ENCODE measurements around the gene KDM4B. TPM values are rescaled to one million over a fixed set of nuclear protein-coding genes. Genes with fewer than 3 reads are reported as not detected.

KDM4B gene
- total and polyA plus RNA-seq, 7 donors, result 7.2 to 46.5 (median 21.4) TPM

- Histone ChIP-seq H3K27ac (no peak overlapping the region), H3K4me1 (peaks cover 0 to 26% (median 20%) of the 10 kb centered on the region in 4 donors), H3K4me3 (no peak overlapping the region), H3K9me3 (no peaks in the 10 kb centered on the region), H3K27me3 (no peaks in the 10 kb centered on the region), H3K36me3 (peaks cover 0 to 52% (median 32%) of the 10 kb centered on the region in 4 donors)
- no peak for DNase-seq
- intact Hi-C loops (cut with DNase I), result no loop called here
- TF ChIP-seq EP300 (IDR thresholded peaks at IDR 0.05) (no peak), POLR2A (IDR thresholded peaks at IDR 0.05) (no peak), CTCF (IDR thresholded peaks at IDR 0.05) (no peak), POLR2AphosphoS5 (IDR thresholded peaks at IDR 0.05) (no peak)
- 63 to 89% methylated on average over 25 of the region's 25 CpGs for WGBS, 2 donors
Observed at GRCh38 chr19:5131506-5132205, 162.7 kb downstream of the KDM4B start.

- Histone ChIP-seq H3K4me3 (no peak overlapping the region), H3K9me3 (no peaks in the 10 kb centered on the region), H3K4me1 (peaks cover 0 to 23% (median 19%) of the 10 kb centered on the region in 4 donors), H3K27ac (no peak overlapping the region), H3K36me3 (peaks cover 0 to 57% (median 37%) of the 10 kb centered on the region in 4 donors), H3K27me3 (no peaks in the 10 kb centered on the region)
- 69 to 81% methylated on average over 8 of the region's 8 CpGs for WGBS, 2 donors
- DNase-seq, result no peak
- intact Hi-C loops (cut with DNase I), result no loop called here
- TF ChIP-seq POLR2AphosphoS5 (IDR thresholded peaks at IDR 0.05) (no peak), POLR2A (IDR thresholded peaks at IDR 0.05) (no peak), CTCF (IDR thresholded peaks at IDR 0.05) (no peak), EP300 (IDR thresholded peaks at IDR 0.05) (no peak)
Observed at GRCh38 chr19:5132206-5132560, 163.3 kb downstream of the KDM4B start.

GRCh38 chr19:5132698-5133651 is 164.1 kb downstream of the KDM4B start:
- H3K4me3 ChIP-seq, result no peak overlapping the region
- WGBS, 2 donors, result 93 to 96% methylated on average over 27 of the region's 27 CpGs
- H3K36me3 ChIP-seq, result peaks cover 7 to 65% (median 45%) of the 10 kb centered on the region in 4 donors
- TF ChIP-seq POLR2AphosphoS5 (IDR thresholded peaks at IDR 0.05), result no peak
- TF ChIP-seq POLR2A (IDR thresholded peaks at IDR 0.05), result no peak
- no peak for TF ChIP-seq CTCF (IDR thresholded peaks at IDR 0.05)
- no peak for TF ChIP-seq EP300 (IDR thresholded peaks at IDR 0.05)
- no peaks in the 10 kb centered on the region for H3K9me3 ChIP-seq
- intact Hi-C loops (cut with DNase I), result no loop called here
- no peak for DNase-seq
- no peak overlapping the region for H3K27ac ChIP-seq
- H3K4me1 ChIP-seq, result peaks cover 0 to 15% (median 13%) of the 10 kb centered on the region in 4 donors
- H3K27me3 ChIP-seq, result no peaks in the 10 kb centered on the region

GRCh38 chr19:5133986-5134595 is 165.2 kb downstream of the KDM4B start:
- 95 to 96% methylated on average over 30 of the region's 30 CpGs for WGBS, 2 donors
- Histone ChIP-seq H3K9me3 (no peaks in the 10 kb centered on the region), H3K4me1 (peaks cover 0 to 4% (median 2%) of the 10 kb centered on the region in 4 donors), H3K36me3 (peaks cover 9 to 76% (median 52%) of the 10 kb centered on the region in 4 donors), H3K27ac (no peak overlapping the region), H3K27me3 (no peaks in the 10 kb centered on the region), H3K4me3 (no peak overlapping the region)
- TF ChIP-seq EP300 (IDR thresholded peaks at IDR 0.05) (no peak), CTCF (IDR thresholded peaks at IDR 0.05) (no peak), POLR2A (IDR thresholded peaks at IDR 0.05) (no peak), POLR2AphosphoS5 (IDR thresholded peaks at IDR 0.05) (no peak)
- DNase-seq, result no peak
- intact Hi-C loops (cut with DNase I), result no loop called here
